ENCODE measurements around the gene C11orf97. TPM values are rescaled to one million over a fixed set of nuclear protein-coding genes. Genes with fewer than 3 reads are reported as not detected.
"Not testable (repeated sequence)": the region's sequence is repeated elsewhere in the genome, so short reads cannot be mapped to it uniquely, and the experiment has no call there.

Gene C11orf97
- polyA plus RNA-seq, 3 donors, result 0.16 to 0.42 (median 0.33) TPM

DNA sequence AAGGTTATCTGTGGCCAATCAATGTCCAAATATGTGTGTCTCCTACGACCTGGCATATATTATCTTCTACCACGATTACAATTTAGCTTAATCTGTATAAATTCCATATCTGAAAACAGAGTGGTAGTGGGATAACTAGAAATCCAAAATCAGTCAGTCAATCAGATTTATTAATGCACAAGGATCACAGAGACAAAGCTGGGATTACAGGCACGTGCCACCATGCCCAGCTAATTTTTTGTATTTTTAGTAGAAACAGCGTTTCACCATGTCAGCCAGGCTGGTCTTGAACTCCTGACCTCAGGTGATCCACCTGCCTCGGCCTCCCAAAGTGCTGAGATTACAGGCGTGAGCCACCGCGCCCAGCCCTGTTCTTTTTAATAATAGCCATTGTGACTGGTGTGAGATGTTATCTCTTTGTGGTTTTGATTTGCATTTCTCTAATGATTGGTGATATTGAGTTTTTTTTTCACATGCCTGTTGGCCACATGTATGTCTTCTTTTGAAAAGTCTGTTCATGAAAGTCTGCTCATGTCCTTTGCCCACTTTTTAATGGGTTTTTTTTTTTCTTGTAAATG, 43.6 kb downstream of the C11orf97 start:
- not testable (repeated sequence) for DNase-seq

DNA sequence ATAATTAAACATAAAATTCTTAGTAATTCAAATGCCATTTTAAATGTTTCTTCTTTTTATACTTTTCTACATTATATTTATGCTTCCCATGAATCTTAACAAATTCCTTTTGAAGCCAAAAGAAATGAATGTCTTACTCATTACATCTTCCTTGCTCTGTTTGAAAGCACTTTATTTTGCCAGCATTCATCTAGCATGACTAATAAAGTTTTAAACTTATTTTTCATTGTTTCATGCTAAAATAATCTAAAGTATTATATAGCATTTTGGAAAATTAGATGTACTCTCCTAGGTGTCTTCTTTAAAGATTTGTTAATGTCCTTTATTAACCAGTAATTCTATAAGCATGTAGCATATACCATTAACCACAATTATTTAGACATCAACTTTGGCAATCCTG, 45.2 kb downstream of the C11orf97 start:
- no peak for DNase-seq

GRCh38 chr11:94557992-94558391, 45.7 kb downstream of the C11orf97 start:
- no peak for DNase-seq

GRCh38 chr11:94558468-94558867, 46.2 kb downstream of the C11orf97 start:
- DNase-seq, result no peak

DNA sequence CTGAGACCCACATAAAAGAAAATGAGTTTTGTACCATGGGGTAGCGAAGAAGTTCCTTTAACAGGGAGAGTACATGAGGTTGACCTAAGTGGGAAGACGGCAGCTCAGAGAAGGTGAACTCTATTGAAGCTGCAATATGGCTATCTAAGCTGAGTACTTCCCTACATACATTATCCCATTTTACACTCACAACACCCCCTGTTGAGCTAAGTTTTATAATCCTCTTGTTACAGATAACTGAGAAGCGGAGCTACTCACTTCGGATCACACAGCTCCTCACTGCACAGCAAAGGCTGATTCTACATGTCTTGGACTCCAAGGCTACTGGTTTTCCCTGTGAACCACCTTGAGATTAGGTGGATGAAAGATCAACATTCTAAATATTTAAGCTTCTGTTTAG, 46.7 kb downstream of the C11orf97 start:
- no peak for DNase-seq

GRCh38 chr11:94559361-94559760, 47.1 kb downstream of the C11orf97 start:
- no peak for DNase-seq

DNA sequence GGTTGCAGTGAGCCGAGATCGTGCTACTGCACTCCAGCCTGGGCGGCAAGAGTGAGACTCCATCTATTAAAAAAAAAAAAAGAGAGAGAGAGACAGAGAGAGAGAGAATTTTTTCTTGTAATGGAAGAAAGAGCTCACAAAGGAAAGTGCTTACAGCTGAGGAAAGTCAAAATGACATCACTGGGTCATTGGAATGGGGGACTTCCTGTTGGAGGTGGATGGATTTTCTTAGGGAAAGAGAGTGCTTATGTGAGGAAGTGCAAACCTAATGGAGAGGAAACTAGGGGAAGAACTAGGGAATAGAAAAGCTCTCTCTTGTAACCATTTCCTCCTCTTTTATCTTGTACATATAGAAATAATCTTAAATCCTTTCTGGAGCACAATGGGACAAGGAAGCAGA, 48.6 kb downstream of the C11orf97 start:
- DNase-seq, result no peak

GRCh38 chr11:94563176-94563847, 51.1 kb downstream of the C11orf97 start:
- no peak for DNase-seq

DNA sequence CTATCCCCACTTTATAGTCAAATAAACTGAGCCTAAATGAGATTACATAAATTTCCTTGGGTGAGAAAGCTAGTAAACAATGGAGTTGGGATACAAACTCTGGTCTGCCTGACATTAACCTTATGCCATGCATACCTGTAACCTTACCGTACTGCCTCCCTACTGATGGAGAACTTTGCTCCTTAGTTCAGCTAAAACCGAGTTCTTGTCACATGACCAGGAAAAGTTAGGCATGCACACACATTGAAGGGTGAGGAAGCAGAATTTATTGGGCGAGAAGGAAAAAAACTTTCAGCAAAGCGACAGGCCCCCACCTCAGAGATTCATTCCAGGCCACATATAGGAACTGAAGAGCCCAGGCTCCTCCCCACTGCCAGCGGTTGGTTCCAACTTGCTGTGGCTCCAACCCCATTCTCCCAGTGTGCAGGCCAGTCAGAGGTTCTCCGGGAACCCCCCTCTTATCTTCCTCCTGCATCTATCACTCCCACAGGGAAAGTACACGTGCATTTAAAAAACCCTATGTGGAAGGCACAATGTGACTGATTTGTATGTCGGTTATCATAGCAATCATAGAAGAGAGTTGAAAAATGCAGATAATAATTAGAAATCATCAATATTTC, 51.7 kb downstream of the C11orf97 start:
- DNase-seq, result no peak

- DNase-seq, result no peak
Measured at GRCh38 chr11:94567181-94567670, 55.0 kb downstream of the C11orf97 start, which contains the start of gene PIWIL4. PIWIL4 (plus strand) TSS chr11:94567368; CDS start chr11:94567519, 151 bp downstream.

- DNase-seq, result no peak
Measured at GRCh38 chr11:94568200-94568599, 55.9 kb downstream of the C11orf97 start.

- DNase-seq, result no peak
Measured at GRCh38 chr11:94568717-94569116, 56.5 kb downstream of the C11orf97 start.

DNA sequence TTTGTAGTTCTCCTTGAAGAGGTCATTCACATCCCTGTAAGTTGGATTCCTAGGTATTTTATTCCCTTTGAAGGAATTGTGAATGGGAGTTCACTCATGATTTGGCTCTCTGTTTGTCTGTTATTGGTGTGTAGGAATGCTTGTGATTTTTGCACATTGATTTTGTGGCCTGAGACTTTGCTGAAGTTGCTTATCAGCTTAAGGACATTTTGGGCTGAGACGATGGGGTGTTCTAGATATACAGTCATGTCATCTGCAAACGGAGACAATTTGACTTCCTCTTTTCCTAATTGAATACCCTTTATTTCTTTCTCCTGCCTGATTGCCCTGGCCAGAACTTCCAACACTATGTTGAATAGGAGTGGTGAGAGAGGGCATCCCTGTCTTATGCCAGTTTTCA, 60.7 kb downstream of the C11orf97 start:
- DNase-seq, result not testable (repeated sequence)

- DNase-seq, result no peak
Measured at GRCh38 chr11:94574193-94574961, 62.1 kb downstream of the C11orf97 start.

GRCh38 chr11:94576306-94576705, 64.0 kb downstream of the C11orf97 start:
- DNase-seq, result no peak

DNA sequence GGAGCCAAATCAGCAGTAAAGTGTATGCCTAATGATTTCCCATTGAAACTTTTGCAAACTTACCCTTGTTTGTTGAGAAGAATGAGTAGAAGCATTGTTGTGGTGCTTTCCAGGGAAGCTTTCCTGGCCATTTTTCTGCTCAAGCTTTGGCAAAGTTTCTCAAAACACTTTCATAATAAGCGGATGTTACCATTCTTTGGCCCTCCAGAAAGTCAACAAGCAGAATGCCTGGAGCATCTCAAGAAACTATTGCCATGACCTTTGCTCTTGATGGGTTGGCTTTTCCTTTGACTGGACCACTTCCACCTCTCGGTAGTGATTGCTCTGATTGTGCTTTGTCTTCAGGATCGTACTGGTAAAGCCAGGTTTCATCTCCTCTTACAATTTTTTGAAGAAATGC, 65.6 kb downstream of the C11orf97 start:
- DNase-seq, result no peak

Other genes with a start within 250 kb of the C11orf97 start
- gene IZUMO1R, start 207.9 kb upstream of the C11orf97 start, polyA plus RNA-seq (ENCODE audit: insufficient read length in 3 of 3), result not detected
- gene GPR83, start 111.0 kb upstream of the C11orf97 start, polyA plus RNA-seq (ENCODE audit: insufficient read length in 3 of 3), result under 1 TPM; 0.50 to 0.74 (median 0.62) TPM
- 10 to 100 TPM; 20.8 to 30.5 (median 30.2) TPM for gene MRE11, start 18.6 kb upstream of the C11orf97 start, polyA plus RNA-seq (ENCODE audit: insufficient read length in 3 of 3)
- 10 to 100 TPM; 22.4 to 24.8 (median 24.1) TPM for gene ANKRD49, start 18.5 kb upstream of the C11orf97 start, polyA plus RNA-seq (ENCODE audit: insufficient read length in 3 of 3)
- 1 to 10 TPM; 5.4 to 6.6 (median 5.6) TPM for gene FUT4, start 31.5 kb downstream of the C11orf97 start, polyA plus RNA-seq (ENCODE audit: insufficient read length in 3 of 3)
- gene PIWIL4, start 54.9 kb downstream of the C11orf97 start, polyA plus RNA-seq (ENCODE audit: insufficient read length in 3 of 3), result 1 to 10 TPM; 3.2 to 4.1 (median 3.7) TPM

All from renal pelvis (tissue), 4 donors.